Stimulated activated naive CD4-positive, alpha-beta T cell treated with Interleukin-2 at 50 U/mL for 16 hours (primary cell): ENCODE data around the gene VAC14.

Experiments
- DNase-seq: peaks from one replicate; lab custom pipeline; 2025; lab: John Stamatoyannopoulos, UW

The VAC14 gene

GRCh38 chr16:70708366-70709246 is 92.4 kb downstream of the VAC14 start:
- no peak for DNase-seq

DNA sequence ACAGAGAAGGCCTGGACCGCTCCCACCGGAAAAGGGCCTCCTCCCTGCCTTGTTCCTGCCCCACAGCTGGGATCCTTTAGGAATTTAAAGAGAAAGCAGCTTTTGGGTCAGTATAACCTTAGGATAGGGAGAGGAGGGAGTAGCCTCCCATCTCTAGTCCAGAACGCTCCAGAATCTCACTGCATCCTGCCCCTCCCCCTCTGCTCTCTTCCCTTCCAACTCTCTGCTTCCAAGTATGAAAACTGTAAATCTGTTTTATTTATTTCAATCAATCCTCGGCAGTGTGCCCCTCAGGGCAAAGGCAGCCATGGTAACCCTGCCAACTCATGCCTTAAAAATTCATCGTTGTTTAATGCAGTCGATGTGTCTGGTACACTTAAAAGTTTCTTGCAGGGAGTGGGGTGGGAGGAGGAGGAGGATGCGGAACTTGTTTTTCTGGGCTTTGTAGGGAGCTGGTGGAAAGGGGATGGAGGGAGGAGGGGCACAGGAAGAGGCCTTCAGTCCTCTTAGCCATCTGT is 94.0 kb downstream of the VAC14 start:
- DNase-seq, result no peak

- DNase-seq, result no peak
Observed at GRCh38 chr16:70705056-70705455, 95.9 kb downstream of the VAC14 start.

DNA sequence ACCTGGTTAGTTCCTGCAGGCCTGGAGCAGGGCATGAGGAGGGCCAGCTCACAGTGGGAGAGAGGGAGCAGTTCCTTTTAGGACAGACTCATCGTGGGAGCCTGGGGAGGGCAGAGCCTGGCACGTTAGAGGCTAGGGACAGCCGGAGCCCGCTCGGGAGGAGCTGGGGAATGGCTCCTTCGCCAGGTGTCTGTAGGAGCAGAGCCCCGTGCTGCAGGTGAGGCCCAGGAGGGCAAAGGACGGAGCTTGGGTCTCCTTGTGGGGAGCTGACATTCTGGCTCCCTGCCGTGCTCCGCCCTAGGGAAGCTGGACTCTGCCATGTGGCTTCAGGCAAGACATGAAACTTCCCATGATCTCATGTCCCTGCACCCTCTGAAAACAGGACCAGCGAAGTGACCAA is 96.4 kb downstream of the VAC14 start:
- no peak for DNase-seq

DNA sequence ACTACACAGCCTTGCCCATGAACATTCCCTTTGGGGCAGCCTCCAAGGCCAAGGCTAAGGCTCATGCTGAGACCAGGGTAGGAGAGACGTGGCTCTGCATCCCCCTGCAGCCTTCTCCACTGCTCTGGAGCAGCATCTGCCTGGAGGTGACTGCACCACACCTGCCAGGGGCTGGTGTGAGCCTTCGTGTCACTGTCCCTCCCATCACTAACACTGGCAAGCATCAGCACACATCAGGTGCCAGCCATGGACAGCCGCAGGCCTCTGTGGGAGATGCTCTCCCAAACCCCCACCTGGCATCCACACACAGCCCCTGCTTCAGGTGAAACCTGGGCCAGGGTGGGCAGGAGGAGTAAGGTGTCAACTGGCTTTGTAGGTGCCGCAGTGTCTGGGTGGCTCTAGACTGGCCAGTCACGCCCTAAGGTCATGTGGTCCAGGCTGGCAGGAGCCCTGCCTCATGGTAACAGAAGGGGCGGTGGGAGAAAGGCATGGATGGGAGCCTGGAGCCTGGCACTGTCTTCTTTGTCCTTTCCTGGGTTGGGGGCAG is 97.0 kb downstream of the VAC14 start:
- DNase-seq, result no peak

DNA sequence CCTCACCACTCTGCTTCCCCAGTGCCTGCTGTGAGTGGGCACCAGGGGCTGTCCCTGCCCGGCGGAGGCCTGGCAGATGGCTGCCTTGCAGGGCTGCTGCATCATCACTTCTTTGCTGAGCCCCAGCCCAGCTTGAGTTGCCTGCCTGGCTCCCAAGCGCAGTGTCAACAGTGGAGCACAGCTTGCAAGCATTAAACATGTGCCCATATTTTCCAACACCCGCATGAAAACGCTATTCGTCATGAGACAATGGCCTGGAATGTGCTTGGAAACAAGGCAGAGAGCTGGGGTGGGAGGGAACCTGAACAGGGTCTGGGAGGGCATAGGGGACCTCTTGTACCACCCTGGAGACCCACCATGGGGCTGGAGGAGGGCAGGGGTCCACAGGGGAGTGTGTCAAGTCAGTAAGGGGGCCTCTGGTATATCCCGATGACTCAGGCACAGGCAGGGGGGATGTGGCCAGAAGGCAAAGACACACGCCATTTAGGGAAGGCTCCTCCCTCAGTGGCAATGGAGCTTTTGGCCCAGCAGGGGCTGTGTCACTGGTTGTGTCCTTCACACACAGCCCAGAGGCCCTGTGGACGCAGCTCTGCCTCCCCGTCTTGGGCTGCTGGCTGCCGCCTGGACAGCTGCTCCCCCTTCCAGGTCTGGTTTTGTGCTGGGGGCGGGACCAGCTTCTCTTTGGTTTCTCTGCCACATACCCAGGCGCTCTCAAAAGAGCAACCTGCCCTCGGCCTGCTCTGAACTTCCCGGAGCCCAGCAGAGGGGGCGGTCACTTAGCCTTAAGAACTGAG is 97.7 kb downstream of the VAC14 start:
- DNase-seq, result no peak

DNA sequence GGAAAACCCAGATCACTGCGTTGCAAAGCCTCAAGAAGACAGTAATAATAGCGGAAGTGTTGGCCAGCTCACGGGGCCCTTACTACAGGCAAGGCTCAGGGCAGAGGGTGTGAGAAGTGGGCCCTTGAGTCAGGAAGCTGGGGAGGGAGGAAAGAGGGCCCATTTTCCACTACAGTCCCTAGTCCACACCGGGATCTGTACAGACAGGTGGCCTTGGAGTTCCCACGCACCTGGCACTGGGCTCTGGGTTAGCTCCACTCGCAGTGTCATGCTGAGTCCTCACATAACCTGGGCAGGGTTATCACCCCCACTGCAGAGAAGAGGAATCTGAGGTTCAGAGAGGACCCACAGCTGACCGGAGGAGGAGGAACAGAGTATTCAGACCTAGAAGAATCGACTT is 98.3 kb downstream of the VAC14 start:
- no peak for DNase-seq

- DNase-seq, result no peak
Observed at GRCh38 chr16:70701998-70702397, 99.0 kb downstream of the VAC14 start.

DNA sequence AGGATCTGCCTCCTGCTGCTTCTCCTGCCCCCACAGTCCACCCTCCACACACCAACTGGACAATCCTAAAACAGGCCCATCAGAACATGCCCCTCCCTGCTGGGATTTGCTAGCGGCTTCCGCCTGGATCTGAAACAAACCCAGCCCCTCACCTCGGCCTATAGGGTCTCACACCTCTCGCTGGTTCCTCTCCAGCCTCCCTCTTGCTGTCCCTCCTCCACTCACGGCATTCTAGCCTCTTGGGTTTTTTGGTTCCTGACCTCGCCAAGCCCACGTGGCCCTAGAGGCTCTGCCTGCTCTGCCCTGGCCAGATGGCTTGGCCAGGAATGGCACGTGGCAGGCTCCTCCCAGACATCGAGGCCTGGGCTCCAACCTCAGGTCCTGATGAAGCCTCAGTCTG is 99.4 kb downstream of the VAC14 start:
- no peak for DNase-seq

- no peak for DNase-seq
Observed at GRCh38 chr16:70701036-70701435, 99.9 kb downstream of the VAC14 start.

- DNase-seq, result no peak
Observed at GRCh38 chr16:70700101-70701020, 100.6 kb downstream of the VAC14 start.

DNA sequence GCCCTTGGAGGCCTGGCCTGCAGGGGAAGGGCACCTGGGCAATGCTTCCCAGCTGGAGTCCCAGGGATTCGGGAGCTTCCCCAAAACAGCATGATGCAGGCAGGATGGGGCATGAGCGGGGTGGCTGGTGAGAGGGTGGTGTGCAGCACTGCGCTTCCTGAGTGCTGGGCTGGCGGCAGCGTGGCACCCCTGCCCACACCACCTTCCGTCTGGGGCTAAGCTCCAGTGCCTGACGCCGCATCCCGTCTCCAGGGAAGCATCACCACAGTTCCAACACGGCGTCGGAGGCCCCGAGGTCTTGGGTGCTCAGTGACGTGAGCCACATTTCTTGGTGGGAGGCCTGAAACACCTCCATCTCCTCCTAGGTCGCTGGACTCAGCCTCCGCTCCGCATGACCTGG is 101.3 kb downstream of the VAC14 start:
- no peak for DNase-seq

- DNase-seq, result no peak
Observed at GRCh38 chr16:70698901-70699300, 102.1 kb downstream of the VAC14 start.

GRCh38 chr16:70697594-70698170 is 103.3 kb downstream of the VAC14 start:
- no peak for DNase-seq

GRCh38 chr16:70696952-70697593 is 103.9 kb downstream of the VAC14 start:
- DNase-seq, result no peak

DNA sequence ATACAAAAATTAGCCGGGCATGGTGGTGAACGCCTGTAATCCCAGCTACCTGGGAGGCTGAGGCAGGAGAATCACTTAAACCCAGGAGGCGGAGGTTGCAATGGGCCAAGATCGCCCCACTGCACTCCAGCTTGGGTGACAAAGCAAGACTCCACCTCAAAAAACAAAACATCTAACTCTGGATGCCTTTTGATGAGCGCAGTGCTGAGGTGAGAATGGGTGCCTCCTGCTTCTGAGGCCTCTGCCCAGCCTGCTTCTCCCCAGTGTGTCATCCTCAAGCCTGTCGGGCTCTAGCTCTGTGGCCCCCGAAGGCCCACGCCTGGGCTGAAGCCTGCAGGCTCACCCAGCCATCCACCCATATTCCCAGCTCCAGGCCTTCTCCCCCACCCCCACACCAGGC is 104.6 kb downstream of the VAC14 start:
- DNase-seq, result no peak

DNA sequence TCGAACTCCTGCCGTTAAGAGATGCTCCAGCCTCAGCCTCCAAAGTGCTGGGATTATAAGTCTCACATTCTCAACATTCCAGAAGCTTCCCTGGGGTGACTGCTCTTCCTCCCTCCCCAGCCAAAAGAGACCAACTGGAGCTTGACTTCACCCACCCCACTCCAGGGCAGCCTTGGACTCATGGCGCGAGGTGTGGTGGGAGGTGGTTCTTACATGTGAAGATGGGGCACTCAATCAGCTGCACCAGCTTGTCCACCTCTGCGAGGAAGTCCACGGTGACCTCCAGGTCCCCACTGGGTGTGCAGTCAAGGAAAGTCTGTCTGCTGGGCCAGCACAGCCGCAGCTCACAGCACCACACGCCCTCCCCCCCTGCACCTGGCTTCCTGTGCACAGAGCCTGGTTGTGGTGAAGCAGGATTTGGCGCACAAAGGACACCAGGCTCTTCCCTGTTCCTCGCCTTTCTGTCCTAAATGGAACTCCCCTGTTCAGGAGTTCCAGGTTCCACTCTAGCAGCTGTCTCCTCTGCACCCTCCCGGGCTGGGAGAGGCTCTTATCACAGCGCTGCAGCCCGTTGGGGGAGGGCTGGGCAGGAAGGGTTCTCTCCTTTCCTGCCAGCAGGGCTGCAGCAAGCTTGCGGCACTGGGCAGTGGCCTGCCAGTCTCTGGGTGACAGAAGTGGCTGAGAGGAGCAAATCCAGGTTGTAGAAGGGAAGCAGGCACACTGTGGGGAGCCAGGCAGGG is 105.5 kb downstream of the VAC14 start:
- no peak for DNase-seq

DNA sequence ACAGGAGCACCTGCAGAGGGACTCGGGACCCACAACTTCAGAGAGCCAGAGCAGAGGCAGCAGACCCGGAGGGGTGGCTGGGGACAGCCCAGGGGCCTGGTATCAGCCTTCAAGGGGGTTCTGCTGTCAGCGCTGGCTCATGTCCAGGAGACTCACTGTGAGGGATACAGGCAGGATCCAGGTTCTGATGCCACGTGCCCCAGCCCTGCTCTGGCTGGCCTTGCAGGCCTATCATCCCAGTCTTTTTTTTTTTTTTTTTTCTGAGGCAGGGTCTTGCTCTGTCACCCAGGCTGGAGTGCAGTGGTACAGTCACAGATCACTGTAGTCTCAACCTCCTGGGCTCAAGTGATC is 106.1 kb downstream of the VAC14 start:
- DNase-seq, result no peak

GRCh38 chr16:70694088-70694867 is 106.7 kb downstream of the VAC14 start:
- no peak for DNase-seq
